NK-92 treated with Interleukin-12 subunit alpha and Interleukin-12 subunit beta, amount 100 ng/mL, for 24 hours (cell line): ENCODE results near the gene PGAP2.
"Not testable (repeated sequence)": the region's sequence is repeated elsewhere in the genome, so short reads cannot be mapped to it uniquely, and the experiment has no call there.

ENCODE experiments used
- DNase-seq: peaks from one replicate; lab custom pipeline; 2025; lab: John Stamatoyannopoulos, UW

The PGAP2 gene

GRCh38 chr11:3854977-3855807 is 46.8 kb downstream of the PGAP2 start, which contains the start of gene STIM1:
STIM1 (plus strand) TSS chr11:3855664; CDS start chr11:3856271, 607 bp downstream.
- peak; percentile 91 for DNase-seq

DNA sequence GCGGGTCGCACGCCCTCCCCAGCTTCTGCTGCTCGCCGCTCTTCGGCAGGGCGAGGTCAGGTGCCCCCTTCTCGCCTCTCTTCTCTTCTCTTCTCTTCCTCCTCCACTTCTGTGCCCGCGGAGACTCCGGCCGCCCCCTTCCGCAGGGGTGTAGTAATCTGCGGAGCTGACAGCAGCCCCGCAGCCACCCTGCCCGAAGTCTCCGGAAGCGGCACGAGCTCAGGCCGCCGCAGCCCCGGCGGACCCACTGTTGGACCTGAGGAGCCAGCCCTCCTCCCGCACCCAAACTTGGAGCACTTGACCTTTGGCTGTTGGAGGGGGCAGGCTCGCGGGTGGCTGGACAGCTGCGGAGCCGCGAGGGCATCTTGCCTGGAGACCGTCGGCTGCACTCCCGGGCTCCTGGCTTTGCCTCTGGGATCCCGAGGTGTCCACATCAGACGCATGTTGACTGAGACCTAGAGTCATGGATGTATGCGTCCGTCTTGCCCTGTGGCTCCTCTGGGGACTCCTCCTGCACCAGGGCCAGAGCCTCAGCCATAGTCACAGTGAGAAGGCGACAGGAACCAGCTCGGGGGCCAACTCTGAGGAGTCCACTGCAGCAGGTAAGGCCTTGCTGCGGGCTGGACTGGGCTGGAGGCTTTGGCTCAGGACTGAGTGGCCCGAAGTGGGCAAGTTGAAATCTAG is 47.6 kb downstream of the PGAP2 start:
- DNase-seq: peak; percentile 77

DNA sequence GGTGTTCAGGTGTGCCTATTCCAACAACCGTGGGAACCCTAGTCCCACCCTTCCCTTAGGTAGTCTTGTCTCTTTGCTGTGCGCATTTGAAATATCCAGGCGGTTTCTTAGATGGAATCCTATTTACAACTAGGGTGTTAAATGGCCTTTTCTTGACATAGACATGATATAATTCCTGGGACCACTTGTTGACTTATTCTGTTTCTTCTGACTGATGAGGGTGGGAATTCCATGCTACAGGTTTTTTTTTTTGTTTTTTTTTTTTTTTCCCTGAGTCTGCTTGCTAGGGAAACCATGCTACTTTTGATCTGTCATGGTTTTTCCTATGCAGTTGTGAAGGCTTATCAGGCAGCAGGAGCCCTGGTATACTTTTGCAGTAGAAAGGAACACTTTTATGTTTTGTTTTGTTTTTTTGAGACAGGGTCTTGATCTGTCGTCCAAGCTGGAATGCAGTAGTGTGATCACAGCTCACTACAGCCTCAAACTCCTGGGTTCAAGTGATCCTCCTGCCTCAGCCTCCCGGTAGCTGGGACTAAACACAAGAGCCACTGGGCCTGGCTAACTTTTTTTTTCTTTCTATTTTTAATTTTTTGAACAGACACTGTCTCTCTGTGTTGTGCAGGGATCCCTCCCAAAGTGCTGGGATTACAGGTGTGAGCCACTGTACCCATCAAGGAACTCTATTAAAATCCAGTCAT is 48.6 kb downstream of the PGAP2 start:
- no peak for DNase-seq

DNA sequence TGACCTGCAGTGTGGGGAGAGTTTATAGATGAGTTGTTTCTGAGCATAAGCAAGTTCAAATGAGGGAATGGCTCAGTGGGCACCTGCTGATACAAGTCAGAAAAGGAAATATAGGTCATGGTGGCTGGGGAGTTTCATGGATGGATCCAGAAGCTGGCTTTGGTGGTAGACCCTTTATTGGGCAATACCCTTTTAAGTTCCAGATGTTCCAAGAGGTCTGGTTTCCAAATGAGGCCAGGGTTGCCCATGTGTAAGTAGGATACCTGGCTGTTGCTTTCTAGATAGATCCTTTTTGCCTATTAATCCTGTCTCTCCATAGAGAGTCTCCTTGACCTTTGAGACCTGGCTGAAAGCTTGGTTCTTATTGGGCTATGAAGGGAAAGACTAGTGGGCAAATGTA is 49.3 kb downstream of the PGAP2 start:
- DNase-seq: no peak

DNA sequence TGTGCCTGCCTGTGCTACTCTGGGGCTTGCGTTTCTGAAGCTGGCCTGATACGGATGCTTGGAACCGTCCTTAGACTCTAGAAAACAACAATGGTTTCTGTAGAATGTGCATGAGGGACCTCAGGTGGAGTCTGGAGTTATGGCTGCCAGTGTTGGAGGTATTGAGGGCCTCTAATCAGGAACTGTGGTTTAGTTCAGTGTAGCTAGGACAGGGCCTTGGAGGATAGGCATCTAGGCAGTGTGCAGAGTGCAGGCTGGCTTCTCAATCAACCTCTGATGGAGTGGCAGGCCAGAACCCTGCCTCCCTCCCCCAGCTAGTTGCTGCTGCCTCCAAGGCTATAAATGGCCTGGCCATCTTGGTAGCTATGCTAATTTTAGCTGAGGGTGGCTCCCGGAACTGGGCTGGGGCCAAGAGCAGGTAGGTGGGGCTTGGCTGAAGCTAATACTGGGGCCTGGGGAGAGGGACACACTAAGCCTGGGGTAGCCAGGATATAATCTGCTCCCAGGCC is 51.1 kb downstream of the PGAP2 start:
- DNase-seq: no peak

GRCh38 chr11:3860375-3860774 is 52.0 kb downstream of the PGAP2 start:
- no peak for DNase-seq

- not testable (repeated sequence) for DNase-seq
Measured at GRCh38 chr11:3860898-3861393, 52.6 kb downstream of the PGAP2 start.

DNA sequence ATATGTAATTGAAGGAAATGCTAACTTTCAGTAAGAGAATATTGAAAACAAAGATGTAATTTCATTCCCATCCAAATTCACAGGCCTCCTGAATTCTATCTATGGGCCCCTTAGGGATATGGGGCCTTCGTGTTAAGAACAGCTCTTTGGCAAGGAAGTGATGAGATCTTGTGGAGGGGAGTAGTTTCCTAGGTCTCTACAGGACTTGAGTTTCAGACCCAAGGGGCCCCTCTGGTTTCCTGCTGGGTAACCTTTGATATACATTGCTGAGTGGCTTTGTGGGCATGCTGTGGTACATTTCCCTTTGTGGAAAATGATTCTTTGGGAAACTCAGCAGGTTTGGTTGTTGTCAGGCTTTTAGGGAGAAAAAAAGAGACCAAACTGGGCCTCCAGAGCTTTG is 53.3 kb downstream of the PGAP2 start:
- DNase-seq: no peak

DNA sequence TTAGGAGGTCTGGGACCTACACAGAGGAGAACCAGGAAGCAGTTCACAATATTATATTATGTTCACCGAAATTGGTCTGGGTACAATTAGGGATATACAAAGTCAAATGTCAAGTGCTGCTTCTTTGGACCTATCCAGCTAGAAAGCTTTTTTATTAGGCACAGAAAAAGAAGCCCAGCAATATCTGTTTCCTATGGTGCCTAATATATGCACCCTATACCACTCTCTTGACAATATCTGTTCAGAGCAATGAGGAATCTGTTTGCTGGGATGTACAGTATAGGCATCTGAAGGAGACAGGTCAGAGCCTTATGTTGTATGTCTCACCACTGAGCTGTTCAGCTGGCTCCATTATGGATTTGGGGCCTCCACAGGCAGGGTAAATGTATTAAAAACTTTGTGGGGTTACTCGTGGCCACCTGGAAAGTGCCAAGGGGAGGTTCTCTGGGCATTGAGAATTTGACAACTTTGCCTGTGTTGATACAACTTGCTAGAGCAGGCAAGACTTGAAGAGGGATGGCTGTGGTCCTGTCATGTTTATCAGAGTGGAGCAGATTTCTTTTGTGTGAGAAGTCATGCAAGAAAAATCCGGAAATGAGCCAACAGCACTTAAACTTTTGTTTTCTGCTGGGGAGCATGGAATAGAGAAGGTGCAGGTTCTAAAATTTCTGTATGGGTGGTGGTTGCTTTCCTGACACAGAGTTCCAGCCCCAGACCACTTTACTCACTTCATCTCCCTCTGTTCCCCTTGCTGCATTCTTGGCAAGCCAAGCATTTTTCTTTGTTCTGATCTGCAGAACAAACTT is 57.2 kb downstream of the PGAP2 start:
- no peak for DNase-seq

GRCh38 chr11:3866206-3866605 is 57.8 kb downstream of the PGAP2 start:
- no peak for DNase-seq

- DNase-seq: no peak
Measured at GRCh38 chr11:3866836-3867208, 58.5 kb downstream of the PGAP2 start.

DNA sequence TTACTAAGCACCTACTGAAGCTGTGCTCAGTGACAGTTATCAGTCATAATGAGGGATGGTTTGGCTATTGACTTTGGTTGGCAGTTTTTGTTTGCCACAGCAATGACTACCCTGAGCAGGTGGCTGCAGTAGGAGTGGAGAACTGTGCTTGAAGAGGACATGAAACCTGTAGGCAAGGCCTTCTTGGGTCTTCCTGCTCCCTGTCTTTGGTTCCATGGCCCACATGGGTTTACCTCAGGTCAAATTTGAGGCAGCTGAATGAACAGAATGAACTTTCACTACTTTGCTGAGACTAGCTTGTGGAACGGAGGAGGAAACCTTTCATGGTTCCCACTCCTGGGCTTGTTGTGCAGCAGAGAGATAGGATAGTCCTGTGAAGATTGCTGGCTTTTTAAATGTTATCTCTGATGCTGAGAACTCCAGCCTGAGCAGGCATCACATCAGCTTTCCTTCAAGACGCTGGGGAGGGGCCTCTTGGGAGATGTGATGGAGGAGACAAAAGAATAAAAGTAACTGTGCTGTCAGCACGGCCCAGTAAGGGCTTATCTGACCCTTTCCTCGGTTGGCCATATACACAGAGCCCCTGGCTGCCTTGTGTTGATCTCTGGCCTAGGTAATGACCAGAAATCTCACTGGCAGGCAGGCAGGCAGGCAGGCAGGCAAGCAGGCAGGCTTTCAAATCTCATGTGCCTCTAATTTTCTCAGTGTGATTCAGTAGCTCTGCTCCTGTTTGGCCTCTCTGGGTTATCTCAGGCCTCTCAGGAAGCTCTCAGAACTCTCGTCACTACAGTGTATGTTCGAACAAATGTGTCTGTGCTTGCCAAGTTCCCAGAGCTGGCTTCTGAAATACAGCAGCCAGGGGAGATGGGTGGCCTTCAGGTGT is 59.1 kb downstream of the PGAP2 start:
- DNase-seq: no peak

DNA sequence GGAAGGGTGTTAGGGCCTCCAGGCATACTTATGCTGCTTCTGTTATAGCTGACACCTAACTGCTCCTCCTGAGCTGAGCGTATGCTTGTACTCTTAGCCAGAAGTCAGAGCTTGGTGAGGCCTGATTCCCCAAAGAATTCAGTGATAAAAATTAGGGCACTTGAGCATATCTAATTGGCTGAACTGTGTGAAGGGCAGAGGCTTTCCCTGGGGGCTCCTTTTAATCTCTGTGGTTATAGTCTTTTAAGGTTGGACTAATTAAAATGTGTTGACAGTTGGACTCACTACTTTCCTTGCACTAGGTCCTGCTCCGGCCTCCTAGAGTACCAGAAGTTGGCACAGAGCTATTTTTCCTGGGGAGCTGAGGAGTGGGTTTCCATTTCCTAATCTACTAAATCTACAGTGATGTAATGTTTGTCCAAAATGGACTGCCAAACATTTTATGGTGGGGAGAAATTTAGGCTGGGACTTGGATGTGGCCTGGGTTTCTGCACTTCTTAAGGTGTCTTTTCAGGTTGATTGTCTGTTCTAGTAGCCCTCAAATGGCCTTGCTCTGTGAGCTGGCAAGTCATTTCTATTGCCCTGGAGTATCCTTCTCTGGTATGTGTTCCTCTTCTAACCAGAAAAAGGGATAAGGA is 65.5 kb downstream of the PGAP2 start:
- no peak for DNase-seq
